NCI-H2196 (cell line): ENCODE measurements around the gene CLK3.
"Not testable (repeated sequence)": the region's sequence is repeated elsewhere in the genome, so short reads cannot be mapped to it uniquely, and the experiment has no call there.

Source experiments
- DNase-seq: peaks from one replicate; lab custom pipeline; 2025; ENCODE audit not compliant: unreplicated experiment; lab: John Stamatoyannopoulos, UW

The CLK3 gene

DNA sequence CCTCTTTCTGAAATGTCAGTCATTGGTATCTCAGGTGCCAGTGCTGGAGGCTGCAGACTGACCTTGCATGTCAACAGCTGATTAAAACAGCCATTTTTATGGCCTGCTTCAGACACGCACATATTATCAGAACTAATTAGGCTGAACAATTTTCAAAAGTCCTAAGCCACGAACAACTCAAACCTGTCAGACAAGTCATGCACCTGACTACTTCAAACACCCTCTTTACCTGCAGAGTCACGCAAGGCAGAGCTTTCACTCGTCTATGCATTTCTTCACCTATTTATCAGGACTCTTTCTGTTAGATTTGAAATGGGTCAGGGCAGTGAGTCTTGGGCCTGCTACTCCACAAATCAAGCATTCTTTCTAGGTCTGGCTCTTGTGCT is 26.7 kb downstream of the CLK3 start:
- DNase-seq: no peak

GRCh38 chr15:74642734-74643664 is 27.4 kb downstream of the CLK3 start:
- DNase-seq: no peak

GRCh38 chr15:74643665-74644204 is 28.1 kb downstream of the CLK3 start:
- no peak for DNase-seq

DNA sequence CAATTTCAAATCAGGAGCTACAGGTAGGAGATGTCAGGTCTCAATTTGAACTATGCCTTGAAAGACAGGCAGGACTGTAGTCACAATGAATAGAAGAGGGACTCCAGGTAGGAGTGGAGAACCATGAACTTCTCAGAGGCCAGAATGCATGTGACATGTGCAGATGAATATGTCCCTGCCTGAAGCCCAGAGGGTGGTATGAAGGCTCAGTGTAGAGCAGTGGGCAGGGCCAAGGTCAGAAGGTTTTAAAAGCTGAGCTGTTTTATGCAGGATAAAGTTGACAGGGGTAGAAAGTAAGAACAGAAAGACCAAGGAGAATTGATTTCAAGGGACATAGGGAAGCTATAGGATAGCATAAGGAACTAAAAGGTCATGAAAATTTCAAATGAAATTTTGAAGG is 30.8 kb downstream of the CLK3 start:
- no peak for DNase-seq

DNA sequence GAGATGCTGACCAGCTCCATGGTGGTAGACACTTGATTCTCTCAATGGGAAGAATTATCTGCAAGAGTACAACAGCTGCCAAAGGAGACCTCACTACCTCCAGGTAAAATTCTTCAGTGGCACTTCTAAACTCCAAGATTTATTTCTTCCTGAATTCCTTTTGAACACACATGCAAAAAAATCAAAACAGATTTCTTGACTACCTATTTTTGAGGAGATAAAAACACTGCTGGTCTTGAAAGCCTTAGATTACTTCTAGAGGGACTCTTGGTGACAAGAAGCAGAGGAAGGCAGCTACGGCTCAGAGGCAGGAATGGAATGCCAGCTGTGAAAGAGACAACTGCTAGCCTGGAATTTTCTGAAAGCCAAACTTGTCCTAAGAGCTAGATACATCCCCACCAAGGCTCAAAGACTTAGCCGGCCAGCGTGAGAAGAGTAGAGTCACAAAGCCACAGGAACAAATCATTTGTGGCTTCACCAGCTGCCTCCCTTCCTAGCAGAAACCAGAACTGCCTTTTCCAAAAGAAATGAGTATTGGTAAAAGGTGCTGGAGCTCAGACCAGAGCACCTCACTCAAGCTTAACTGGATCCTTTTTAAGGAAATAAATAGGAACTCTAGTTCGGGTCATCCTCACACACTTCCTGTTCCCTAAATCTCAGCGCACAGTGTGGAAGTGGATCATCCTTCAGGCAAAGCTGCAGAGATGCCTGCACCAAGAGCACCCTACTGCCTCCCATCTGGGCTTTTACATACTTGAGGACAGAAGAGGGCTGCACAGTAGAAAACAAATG is 32.6 kb downstream of the CLK3 start:
- DNase-seq: no peak

- DNase-seq: no peak
Measured at GRCh38 chr15:74651242-74651741, 35.7 kb downstream of the CLK3 start.

- DNase-seq: no peak
Measured at GRCh38 chr15:74653426-74654102, 37.9 kb downstream of the CLK3 start.

DNA sequence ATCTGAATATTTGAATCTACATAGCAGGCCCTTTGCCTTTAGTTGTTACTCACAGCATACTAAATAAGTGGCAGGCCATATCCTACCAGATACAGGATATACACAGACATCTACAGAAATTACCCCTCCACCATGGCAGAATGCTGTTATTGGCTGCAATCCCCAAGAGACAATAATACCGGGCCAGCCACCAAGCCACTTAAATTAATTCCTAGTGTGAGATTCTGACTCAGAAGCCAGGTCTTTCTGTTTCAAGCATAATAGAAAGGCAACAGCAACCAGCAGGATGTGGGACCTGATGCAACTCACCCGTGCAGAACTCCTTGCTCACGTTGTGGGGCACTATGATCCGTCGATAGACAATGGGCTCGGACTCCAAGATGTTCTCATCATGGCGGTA is 39.8 kb downstream of the CLK3 start:
- DNase-seq: no peak

DNA sequence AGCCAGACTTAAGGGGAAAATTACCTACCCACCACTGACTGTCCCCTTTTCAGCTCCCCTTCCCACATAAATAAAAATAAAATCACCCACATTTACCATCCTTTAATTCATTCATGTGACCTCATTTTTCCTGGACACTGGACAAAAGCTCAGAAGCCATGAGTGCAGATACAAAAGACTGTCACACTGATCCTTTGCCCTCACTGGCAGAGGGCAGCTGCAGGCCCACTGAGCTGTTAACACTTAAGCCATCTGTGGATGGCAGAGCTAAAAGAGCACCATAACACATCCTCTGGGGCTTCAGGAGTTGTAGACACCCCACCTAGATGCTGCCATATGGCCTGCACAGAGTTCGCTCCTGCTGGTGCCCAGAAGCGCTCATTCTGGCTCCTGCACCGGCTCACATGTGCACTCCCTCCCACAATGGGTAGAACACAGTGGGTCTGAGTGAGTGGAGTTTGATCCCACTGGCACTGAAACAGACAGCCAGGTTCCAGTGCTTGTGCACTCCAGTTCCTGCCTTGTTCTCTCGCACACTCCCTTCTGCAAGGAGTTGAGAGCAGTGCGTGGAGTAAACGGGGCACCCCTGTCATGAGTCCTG is 41.4 kb downstream of the CLK3 start:
- no peak for DNase-seq

DNA sequence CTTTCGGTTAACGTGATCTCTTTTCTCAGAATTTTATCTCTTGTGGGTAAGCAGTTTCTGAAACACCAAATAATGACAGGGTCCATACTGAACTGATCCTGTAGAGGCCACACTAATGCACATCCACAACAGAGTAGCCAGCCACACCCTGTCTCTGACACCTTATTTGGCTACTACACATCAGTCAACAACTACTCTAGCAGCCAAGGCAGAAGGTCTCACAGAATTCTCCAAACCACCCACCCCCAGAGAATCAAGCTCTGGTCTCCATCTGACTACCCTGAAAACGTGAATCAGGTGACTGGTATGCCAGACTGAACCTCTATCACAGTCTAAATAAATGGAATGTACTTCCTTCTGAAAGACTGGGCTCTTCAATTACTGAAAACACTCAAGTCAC is 42.2 kb downstream of the CLK3 start:
- DNase-seq: no peak

GRCh38 chr15:74661280-74661679 is 45.6 kb downstream of the CLK3 start:
- DNase-seq: not testable (repeated sequence)

DNA sequence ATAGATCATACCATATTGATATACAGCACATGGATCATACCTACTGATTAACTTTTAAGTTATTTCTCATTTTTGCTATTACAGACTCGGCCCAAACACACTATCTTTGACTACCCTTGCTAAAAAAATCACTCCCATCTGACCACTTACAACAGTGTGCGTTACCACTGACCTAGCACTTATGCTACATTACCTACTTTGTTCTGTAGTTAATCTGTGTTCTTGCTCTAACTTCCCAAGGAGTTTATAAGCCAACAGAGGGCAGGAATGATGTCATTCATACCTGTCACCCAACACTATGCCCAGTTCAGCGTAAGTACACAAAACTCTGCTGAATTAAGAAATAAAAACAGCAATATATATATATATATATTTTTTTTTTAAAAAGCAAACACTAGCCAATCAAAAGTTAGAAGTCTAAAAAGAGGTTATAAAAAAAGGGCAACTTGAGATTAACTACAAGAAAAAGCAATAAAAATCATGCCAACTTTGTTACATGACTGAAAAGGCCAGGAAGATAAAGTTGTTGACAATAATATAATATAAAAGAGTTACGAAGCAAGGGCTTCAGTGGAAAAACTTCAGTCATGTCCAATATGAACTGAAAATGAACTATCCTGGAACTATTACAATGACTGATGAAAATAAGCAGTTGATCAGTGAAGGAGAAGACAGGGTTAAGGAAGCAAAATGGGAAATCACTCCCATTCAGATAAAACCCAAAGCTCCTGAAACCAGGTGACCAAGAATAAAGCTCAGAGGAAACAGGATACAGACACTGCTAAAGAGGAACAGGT is 46.6 kb downstream of the CLK3 start:
- no peak for DNase-seq

GRCh38 chr15:74663303-74664027 is 47.8 kb downstream of the CLK3 start:
- DNase-seq: no peak

- no peak for DNase-seq
Measured at GRCh38 chr15:74664028-74664616, 48.5 kb downstream of the CLK3 start.

DNA sequence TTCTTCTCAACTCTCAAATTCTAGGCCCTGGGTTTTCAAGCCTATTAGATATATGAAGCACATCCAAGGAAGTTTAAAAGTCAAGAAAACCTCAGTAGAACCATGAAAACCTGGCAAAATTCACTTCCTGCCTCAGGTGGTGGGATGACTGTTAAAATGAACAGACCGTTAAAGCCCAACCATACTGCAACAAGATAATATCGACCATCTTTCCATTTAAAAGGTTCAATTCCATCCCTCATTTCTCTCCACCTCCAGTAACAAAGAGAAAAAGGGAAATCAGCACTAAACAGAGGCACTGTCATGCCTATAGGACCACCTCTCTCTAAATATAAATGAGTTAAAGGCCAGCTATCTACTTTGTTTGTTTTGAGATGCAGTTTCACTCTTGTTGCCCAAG is 49.0 kb downstream of the CLK3 start:
- DNase-seq: no peak

- DNase-seq: no peak
Measured at GRCh38 chr15:74667975-74668374, 52.3 kb downstream of the CLK3 start.

- DNase-seq: no peak
Measured at GRCh38 chr15:74669627-74670026, 54.0 kb downstream of the CLK3 start.

DNA sequence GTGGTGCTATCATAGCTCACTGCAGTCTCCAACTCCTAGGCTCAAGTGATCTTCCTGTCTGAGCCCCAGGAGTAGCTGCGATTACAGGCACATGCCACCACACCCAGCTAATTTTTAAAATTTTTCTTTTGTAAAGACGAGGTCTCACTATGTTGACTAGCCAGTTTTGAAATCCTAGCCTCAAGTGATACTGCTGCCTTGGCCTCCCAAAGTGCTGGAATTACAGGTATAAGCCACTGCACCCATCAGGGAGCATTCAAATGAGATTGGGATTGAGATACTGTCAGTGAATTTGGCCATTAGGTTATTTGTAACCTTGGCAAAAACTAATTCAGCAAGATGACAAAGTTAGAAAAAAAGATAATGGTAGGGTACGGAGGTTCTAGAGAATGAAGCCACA is 58.5 kb downstream of the CLK3 start:
- no peak for DNase-seq

DNA sequence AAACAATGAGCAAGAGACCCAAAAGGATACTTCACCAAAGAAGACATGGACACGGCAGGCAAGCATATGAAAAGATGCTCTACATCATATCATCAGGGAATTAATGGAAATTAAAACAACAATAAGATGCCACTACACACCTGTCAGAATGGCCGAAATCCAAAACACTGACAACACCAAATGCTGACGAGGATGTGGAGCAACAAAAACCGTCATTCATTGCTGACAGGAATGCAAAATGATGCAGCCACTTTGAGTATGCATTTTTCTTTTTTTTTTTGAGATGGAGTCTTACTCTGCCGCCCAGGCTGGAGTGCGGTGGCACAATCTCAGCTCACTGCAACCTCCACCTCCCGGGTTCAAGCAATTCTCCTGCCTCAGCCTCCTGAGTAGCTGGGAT is 61.2 kb downstream of the CLK3 start:
- DNase-seq: no peak
